Peyer's patch (tissue), 4 donors: ENCODE results near the gene CCNQ.

ENCODE experiments used
- POLR2A ChIP-seq, 2 donors: fragments of 450-650 bp; IDR thresholded peaks; one replicate each; pipeline ENCODE4 v1.5.1; 2017; ENCODE audit warnings: antibody characterized with exemption in 2 of 2, mild to moderate bottlenecking in 2 of 2, moderate library complexity in 2 of 2
- TF ChIP-seq, protein P1 (sequence below), 6 experiments: fragments of 450-650 bp in 4 of 6; fragments of 200-600 bp in 2 of 6; sonication (generic) in 1 of 6; IDR thresholded peaks; one replicate each; pipeline ENCODE4 v1.5.1; 2017 to 2019; ENCODE audit warnings: antibody characterized with exemption in 6 of 6, mild to moderate bottlenecking in 3 of 6, moderate library complexity in 1 of 6

DNA sequence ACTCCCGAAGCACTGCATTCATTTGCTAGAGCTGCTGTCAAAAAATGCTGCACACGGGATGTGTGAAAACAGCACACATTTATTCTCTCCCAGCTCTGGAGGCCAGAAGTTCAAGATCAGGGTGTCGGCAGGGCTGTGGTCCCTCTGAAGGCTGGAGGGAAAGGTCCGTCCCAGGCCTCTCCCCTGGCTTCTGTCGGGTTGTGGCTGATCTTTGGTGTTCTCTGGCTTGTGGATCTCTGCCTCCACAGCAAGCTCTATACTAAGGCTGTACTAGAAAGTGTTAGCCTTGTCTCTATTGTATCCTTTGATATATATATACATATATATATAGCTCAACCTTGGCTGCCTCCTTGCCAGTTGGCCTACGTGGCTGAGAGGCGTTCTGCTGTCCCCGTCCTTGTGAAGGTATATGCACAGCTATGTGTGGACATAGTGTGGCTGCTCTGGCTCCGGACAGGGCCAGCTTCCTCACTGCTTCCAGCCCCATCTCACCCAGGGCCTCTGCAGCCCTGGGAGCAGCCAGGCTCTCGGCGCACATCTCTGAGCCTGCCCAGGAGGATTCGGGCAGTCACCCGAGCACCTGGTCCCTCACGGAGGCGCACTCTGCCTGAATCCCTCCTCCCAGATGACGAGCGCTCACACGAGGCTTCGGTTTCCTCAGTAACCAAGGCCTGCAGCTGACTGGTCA, 33.1 kb upstream of the CCNQ start:
- TF ChIP-seq, protein P1, sequence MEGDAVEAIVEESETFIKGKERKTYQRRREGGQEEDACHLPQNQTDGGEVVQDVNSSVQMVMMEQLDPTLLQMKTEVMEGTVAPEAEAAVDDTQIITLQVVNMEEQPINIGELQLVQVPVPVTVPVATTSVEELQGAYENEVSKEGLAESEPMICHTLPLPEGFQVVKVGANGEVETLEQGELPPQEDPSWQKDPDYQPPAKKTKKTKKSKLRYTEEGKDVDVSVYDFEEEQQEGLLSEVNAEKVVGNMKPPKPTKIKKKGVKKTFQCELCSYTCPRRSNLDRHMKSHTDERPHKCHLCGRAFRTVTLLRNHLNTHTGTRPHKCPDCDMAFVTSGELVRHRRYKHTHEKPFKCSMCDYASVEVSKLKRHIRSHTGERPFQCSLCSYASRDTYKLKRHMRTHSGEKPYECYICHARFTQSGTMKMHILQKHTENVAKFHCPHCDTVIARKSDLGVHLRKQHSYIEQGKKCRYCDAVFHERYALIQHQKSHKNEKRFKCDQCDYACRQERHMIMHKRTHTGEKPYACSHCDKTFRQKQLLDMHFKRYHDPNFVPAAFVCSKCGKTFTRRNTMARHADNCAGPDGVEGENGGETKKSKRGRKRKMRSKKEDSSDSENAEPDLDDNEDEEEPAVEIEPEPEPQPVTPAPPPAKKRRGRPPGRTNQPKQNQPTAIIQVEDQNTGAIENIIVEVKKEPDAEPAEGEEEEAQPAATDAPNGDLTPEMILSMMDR (IDR thresholded peaks at IDR 0.05), result no peak
- TF ChIP-seq POLR2A (IDR thresholded peaks at IDR 0.05), result no peak
